NCI-H187 (cell line): ENCODE results near the gene P2RX6.

Experiments used
- DNase-seq, 2 experiments: peaks; one replicate each; lab custom pipeline; 2025; lab: John Stamatoyannopoulos, UW

The P2RX6 gene

DNA sequence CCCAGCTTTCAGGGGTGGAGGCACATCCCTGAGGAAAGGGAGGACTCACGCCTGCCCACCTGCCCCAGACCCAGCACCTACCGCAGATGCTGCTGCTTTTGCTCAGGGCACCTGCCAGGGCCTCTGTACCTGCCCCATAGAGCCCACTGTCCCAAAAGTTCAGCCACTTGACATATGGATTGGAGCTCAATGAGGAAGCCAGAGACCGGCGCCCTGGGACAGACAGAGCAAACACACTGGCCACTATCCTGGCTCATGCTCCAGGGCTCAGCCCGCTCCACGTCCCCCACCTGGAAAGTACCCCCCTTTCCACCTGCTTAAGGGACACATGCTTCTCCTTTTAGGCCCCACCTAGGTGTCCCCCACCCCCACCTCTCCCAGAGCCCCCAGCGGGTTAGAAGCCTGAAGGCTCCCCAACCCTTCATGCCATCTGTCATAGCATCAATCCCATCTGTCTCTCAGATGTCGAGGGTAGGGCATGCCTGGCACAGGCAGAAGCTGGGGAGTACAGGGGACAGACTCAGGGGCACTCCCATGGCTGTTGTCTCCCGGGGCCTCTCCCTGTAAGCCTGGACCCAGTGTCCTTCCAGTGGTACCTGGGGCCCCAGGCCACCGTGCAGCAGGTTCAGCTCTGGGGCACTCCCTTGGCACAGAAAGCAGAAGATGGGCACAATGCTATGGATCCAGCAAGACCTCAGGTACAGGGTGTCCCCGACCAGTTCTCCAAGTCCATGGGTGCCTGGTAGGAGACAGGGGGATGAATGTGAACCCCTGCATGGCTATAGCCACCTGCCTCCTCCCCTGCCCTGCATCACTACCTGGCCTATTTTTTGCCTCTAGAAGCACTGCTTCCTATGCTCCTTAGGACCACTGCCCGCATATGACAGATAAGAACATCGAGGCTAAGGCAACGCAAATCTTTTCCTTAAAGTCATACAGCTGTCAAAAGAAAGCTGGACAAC, 2.2 kb upstream of the P2RX6 start:
- no peak for DNase-seq

DNA sequence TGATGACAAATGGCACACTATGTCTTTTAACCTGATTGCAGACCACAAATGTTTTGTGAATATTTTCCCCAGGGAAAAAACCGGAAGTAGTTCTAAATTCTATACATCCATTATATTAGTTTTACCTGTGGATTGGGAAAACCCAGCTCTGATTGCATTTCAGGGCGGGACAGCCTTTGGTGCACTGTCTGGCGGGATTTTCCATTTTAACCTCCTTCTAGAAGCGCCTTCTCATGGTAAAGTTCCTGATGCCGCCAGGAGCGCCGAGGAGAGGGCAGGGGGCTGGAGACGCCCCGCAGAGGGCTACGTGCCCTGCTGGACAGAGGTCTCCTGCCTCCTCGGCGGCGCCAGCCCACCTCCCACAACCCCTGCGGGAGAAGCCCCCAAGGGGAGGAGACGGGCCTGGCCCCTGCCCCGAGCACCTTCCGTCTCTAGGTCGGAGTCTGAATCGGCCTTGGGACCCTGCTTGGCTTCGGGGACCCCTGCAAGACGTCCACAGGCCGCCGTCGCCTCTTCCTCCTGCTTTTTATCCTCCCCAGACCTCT, 1.2 kb upstream of the P2RX6 start:
- DNase-seq, result no peak

DNA sequence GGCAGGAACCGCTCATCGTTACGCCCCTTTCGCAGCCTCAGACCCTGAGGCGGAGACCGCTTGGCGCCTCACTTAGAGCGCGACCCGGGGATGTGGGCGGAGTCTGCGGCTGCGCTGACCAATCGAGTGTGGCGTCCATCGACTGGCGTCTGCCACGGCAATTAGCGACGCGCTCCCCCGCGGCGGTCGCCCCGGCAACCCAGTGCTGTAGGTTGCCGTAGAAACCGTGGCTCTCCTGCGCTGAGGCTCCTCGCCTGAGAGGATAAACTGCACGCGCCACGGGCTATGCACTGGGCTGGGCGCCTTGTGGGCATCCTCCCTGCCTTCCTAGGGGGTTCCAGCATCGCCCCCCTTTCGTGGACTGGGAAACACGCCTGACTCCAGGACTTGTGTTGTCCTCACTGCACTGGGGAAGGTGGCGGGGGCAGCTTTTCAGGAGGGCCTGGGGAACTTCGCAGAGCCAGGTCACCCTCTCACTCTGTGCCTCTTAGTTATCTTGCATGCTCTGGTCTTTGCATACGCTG, 701 bp upstream of the P2RX6 start:
- peak; percentile 73 to 78 for DNase-seq

DNA sequence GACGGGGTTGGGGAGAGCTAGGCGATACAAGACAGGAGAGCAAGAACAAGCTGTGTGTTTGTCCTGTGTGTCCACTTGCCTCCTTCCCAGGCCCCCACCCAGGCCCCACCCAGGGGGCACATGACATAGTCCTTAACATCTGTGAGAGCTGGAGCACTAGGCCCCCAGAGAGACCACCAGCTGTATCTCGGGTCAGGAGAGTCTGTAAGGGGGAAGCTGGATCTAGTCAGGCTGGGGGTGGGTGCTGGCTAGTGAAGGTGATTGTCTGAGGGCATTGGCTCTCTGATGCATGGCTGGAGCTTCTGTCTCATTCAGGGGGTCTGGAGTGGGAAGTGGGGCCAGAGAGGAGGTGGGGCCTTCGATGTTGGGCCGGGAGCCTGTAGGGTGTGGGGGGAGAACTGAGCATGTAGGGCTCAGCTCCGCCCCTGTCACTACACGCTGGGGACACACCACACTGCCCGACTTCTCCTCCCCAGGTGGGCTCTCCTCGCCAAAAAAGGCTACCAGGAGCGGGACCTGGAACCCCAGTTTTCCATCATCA, 571 bp downstream of the P2RX6 start:
- no peak for DNase-seq

DNA sequence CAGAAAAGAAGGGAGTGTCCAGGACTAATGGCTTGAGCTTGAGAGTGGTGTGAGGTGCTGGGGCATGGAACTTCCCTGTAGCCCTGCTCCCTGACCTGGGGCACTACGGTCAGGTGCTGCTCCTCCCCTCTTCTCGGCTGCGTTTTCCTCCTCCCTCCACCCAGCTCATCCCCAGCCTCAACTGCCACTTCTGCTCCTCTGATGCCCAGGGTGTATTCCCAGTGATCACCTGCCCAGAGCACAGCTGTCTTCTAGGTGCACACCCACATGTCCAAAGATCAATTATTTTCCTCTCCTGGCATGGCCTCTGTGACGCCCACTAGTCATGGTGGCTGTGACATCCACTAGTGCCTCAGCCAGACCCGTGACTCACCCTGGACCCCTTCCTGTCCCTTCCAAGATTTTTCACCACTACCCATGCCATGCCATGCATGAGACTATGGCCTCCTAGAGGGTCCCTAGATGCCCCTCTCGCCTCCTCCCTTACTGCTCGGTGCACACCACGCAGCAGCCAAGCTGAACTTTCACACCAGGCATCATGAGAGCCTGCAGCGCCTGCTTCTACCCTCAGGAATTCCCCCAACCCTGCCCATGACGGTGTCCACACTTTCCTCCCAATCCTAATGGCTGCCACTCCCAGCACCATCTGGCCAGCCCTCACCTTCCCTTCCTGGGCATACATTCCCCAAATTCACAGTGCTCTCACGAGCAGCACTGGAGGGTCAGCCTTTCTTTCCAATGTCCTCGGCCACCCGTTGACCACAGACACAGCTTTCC, 1.9 kb downstream of the P2RX6 start:
- no peak for DNase-seq

DNA sequence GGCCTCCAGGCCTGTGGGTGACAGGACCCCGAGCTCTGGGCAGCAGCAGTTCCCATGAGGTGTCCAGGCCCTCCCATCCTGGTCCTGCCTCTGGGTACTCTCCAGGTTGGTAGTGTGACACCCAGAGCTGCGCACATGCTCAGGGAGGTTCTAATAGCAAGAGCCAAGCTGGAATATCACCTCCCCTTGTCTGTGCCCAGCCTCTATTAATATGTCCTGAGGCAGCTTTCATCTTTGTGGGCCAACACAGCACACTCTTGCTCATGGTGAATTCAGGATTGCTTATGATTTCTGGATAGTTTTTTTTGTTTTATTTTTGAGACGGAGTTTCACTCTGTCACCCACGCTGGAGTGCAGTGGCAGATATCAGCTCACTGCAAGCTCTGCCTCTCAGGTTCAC, 3.3 kb downstream of the P2RX6 start:
- no peak for DNase-seq

DNA sequence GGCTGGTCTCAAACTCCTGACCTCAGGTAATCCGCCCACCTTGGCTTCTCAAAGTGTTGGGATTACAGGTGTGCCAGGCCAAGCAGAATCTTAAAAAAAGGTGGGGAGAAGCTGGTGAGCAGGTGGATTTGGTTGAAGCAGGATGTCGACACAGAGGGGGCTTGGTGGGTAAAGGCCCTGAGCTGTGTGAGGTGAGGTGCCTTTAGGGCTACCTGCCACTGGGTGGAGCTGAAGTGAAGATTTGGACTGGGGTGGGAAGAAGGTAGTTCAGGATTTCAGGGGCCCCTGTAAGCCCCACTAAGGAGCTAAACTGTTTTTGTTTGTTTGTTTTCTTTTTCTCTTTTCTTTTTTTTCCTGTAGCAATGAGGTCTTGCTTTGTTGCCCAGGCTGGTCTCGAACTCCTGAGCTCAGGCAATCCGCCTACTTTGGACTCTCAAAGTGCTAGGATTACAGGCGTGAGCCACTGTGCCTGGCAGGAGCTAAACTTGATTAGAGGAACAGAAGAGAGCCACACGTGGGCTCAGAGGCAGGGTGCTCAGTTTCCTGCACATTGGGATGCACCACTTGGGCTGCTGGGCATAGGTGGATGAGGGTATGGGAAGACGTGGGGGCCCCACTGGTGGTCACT, 6.0 kb downstream of the P2RX6 start:
- no peak for DNase-seq

DNA sequence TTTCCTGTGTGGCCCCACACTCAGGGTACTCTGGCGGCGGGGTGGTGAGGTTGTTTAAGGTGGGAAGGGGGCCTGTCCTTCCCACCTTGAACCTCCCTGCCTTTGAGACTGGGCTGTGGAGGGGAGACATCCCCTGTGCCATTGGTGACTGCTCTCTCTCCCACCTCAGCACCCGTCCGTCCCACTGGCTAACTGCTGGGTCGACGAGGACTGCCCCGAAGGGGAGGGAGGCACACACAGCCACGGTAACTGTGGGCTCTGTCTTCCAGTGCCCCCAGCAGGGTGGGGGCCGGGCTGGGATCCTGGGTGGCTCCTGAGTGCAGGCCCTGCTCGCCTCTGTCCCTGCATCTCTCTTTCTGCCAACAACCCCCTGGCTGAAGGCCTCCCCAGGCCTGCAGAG, 7.5 kb downstream of the P2RX6 start:
- DNase-seq, result no peak

DNA sequence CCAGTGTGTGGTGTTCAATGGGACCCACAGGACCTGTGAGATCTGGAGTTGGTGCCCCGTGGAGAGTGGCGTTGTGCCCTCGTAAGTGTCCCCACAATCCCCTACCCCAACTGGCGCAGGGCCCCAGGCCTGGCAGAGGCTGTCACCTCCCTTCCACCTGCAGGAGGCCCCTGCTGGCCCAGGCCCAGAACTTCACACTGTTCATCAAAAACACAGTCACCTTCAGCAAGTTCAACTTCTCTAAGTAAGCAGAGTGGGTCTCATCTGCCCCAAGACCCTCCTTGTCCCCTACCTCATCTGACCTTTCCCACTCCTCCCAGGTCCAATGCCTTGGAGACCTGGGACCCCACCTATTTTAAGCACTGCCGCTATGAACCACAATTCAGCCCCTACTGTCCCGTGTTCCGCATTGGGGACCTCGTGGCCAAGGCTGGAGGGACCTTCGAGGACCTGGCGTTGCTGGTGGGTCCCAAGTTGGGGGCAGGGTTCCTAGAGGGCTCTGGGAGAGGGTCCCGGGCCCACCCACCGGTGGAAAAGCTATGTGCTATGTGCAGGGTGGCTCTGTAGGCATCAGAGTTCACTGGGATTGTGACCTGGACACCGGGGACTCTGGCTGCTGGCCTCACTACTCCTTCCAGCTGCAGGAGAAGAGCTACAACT, 8.1 kb downstream of the P2RX6 start:
- DNase-seq, result no peak

DNA sequence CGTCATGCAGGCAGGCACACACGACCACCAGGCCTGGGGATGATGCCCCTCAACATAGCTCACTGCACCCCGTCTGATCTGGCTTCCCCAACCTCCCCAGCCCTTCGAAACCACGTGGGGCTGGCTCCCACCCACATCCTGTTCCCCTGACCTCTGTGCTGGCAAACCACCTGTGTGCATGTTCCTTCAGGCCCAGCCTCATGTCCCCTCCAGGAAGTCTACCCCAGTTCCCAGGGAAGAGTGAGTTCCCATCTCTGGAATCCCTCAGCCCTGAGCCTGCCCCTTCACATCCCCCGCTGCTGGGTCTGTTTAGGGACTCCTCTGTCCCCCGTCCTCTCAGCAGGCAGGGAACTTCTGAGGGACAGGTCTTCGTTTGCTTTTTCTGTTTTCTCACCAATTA, 10.3 kb downstream of the P2RX6 start:
- no peak for DNase-seq

DNA sequence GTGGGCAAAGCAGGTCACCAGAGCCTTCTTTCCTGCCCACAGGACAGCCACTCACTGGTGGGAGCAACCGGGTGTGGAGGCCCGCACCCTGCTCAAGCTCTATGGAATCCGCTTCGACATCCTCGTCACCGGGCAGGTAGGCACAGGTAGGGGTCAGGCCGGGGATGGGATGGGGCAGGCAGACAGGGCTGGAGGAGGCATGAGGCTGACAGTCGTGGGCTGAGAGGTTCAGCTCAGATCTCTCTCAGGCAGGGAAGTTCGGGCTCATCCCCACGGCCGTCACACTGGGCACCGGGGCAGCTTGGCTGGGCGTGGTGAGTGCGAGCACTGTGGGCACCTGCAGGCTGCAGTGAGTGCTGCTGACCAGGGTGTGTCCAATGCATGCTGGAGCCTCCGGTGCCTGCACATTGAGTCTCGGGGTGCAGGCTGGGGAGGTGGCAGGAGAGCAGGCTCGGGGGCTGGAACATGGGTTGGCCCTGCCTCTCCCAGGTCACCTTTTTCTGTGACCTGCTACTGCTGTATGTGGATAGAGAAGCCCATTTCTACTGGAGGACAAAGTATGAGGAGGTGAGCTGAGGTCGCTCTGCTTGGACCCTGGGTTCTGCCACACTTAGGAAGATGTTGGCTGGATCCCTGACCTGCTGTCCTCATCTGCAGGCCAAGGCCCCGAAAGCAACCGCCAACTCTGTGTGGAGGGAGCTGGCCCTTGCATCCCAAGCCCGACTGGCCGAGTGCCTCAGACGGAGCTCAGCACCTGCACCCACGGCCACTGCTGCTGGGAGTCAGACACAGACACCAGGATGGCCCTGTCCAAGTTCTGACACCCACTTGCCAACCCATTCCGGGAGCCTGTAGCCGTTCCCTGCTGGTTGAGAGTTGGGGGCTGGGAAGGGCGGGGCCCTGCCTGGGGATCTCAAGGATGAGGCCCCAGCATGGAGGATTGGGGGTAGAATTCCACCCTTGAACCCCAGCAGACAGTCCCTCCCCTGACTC, 11.1 kb downstream of the P2RX6 start:
- DNase-seq, result no peak

DNA sequence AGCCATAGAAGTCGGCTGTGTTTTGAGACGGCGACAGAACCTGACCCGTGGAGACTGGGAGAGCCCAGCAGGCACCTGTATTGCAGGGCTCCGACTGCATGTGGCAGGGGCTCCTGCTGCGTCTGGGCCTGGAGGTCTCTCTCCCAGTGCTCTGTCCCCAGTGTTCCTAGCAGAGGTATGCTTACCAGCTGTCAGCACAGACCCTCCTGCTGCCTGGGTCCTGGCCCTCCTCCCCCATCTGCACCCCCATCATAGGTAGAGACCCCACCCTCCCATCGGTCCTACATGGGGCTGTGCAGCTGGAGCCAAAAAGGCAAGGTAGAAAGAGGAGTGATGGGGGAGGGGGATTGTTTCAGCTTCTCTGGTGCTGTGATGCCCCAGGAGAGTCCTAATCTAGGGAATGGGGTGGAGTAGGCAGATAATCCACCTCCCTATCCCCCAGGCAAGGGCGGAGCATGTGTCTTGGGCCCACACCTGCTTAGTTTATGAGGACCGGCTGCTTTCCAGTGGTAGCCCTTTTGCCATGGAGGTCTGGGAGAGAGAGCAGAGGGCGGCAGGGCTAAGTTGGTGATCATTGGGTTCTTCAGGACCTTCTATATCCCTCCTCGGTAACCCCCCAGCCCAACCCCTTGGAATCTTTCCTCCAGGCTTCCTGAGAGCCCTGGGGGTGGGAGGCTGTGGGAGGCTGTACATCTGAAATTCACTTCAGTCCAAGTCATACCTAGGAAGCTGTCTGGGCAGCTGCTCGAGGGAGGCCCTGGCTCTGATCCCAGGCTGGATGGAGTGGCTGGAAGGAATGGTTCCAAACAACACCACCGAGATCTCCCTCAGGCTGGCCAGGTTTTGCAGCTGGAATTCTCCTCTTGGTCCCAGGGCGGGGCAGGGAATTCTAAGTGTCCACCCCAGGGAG, 12.1 kb downstream of the P2RX6 start:
- DNase-seq, result no peak

DNA sequence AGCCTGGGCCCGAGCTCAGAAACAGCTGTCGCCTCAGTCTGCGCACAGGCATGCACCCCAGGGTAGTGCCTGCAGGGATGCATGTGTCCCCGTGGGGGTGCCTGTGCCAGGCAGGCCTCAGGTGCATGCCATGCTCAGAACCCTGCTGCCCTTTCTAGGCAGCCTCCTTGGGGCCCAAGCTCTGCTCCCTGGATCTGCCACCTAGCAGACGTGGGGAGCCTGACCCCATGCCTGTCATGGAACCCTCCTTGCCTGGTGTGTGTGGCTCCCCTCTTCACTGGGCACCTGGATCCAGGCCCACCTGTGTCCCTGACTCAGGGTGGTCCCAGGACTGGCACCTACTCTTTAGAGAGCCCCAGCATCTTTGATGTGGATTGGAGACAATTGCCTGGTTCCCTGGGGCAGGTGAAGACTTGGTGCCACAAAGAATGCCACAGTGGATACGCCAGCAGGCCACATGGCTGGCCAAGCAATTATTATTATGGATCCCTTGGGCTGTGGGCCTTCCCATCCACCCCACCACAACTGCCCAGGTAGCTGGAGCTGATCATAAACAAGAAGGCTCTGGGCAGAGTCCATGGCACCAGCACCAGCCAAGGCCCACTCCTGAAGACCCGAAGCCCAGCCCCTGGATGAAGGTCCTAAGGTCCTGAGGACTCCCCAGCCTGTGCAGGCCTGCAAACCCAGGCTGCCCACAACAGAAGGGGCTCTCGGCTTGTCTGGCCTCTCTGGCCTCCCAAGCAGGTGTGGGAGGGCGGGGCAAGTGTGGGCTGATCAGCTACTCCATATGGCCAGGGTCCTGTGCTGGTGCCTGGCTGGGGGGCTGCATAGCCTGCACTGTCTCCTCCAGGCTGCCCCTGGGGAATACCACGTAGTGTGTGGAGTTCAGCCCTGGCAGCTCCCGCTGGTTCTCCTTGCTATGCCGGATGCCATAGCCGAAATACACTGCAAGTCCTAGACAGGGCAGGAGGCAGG, 13.6 kb downstream of the P2RX6 start:
- DNase-seq, result no peak

DNA sequence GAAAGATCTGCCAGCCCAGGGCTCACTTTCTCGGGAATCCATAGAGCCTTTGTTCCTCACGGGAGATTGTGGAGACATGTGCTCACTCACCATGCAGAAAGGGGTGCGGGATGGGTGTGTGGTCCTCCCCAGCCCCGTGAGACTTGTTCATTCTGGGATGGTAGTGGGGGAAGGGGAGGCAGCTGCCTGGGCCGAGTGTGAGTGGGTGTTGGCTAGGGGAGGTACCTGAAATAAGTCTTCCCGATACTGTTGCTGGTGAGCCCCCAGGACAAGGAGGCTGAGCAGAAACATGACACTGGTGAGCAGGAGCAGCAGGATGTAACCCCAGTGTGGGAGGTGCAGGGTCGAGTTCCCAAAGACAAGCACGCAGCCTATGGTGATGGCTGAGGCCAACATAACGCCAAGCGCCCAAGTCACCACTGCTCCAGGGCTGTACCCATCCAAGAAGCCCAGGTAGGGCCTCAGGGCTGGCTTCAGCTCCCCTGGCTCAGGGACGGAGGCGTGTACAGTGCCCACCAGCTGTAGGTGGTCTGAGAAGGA, 14.6 kb downstream of the P2RX6 start:
- no peak for DNase-seq

DNA sequence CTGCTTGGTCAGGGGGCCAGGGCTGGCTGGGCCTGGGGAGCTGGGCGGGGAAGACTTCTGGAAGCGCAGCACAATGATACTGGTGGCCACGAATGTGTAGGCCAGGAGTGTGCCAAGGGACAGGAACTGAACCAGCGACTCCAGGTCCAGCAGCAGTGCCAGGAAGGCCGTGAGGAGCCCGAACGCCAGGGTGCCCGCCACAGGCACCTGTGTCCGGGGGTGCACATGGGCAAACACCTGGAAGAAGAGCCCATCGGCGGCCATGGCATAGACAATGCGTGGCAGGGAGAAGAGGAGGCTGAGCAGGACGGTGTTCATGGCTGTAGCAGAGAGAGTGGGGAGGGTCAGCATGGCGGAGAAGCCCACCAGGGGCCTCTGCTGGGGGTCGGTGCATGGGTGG, 15.1 kb downstream of the P2RX6 start:
- no peak for DNase-seq

DNA sequence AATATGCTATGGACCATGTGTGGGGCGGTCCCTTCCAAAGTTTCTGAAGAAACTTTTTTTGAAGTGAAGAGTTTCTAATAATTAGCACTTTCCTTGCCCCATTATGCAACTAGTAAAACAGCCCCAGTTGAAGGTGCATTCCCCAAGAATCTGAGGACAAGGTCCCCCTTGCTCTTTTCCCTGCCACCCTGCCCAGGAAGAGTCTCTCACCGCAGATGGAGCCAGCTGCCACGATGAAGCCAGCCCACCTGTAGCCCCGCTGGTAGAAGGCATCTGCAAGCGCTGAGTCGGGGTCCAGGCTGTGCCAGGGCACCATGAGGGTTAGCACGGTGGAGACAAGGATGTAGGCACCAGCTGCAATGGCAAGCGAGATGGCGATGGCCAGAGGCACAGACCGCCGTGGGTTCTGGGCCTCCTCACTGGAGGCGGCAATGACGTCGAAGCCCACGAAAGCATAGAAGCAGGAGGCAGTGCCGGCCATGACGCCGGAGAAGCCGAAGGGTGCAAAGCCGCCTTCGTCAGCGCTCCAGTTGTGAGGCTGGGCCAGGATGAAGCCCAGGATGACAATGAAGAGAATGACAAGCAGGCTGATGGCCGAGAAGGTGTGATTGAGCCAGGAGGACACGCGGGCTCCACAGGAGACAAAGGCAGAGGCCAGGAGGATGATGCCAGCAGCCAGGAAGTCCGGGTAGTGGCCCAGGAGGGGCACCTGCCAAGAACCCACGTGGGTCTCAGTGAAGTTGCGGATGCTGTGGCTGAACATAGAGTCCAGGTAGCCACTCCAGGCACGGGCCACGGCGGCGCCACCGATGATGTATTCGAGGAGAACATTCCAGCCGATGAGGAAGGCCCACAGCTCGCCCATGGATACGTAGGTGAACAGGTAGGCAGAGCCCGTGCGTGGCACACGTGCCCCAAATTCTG, 15.9 kb downstream of the P2RX6 start:
- no peak for DNase-seq
